ENCODE results near the gene WNT7B.

WNT7B gene

DNA sequence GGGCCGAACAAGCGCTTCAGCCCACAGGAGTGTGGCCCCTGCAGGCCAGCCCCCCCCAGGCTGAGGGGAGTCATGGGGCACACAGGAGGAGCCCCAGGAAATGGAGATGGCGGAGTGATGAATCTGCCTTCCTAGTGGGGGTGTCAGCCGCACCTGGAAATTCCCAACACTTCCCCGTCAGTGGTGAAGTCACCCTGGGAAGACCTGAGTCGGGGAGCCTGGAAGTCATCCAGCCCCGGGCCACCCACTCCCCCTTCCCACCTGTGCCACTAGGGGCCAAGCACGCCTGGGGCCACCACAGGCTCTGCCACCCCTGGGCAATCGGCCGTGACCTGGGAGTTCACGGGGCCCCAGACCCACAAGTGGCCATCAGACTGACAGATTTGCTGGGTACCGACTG is 12.6 kb downstream of the WNT7B start:
- Histone ChIP-seq H3K4me1 (ENCODE audit: control insufficient read depth, insufficient read depth, low read length, poor library complexity, severe bottlenecking) (no peaks in the 10 kb centered on the region), H3K27me3 (replicated peaks; ENCODE audit: control insufficient read depth, insufficient read depth, low read length, poor library complexity, severe bottlenecking) (peaks cover 2% of the 10 kb centered on the region), H3K27ac (ENCODE audit: insufficient read depth, low read length, poor library complexity, severe bottlenecking) (no peak overlapping the region), H3K9me3 (ENCODE audit: control insufficient read depth, low read length) (no peaks in the 10 kb centered on the region), H3K36me3 (ENCODE audit: control insufficient read depth, insufficient read depth, low read length) (no peaks in the 10 kb centered on the region), H3K4me3 (ENCODE audit: insufficient read depth, low read depth, low read length, poor library complexity, severe bottlenecking) (no peak overlapping the region)
- DNase-seq, result no peak

DNA sequence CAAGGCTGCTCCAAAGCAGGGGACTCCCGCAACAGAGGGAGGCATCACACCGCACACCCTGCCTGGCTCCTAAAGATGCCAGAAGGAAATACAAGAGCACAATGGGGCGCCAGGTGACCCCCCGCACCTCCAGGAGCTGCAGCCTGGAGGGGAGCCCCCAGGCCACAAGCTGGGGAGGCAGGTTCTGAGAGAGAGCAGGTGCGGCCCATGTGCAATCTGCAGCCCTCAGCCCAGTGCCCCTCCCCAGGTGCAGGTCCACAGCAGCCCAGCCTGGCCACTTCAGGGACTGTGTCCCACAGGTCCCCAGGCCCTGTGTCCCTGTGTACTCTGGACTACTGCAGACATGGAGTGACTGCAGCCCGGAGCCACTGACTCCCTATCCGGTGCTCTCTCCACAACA is 13.1 kb downstream of the WNT7B start:
- H3K27ac ChIP-seq (ENCODE audit: insufficient read depth, low read length, poor library complexity, severe bottlenecking), result no peak overlapping the region

DNA sequence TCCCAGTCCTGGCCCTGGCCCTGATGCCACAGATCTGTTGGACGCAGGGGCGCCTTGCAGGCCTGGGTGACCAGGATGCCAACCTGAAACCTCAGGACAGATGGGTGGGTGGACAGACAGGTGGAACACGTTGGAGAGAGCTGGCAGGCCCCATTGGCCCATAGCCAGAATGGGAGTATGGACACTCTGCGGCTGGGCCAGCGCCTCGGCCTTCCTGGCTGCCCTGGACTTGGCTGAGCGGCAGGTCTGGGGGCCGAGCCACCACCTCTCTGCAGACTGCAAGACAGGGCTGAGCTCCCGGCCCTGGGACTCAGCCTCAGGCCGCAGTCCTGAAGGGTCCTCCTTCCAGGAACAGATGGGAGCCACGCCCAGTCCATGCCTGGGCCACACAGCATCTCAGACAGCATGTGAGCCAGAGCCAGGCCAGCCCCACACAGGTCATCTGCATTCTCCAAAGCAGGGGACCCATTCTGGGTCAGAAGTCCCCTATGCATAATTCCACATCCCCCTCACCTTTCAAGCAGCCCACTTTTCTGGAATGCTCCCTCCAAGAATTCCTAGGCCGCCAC is 14.1 kb downstream of the WNT7B start:
- no peak for DNase-seq
- H3K4me1 ChIP-seq (ENCODE audit: control insufficient read depth, insufficient read depth, low read length, poor library complexity, severe bottlenecking), result no peaks in the 10 kb centered on the region
- H3K9me3 ChIP-seq (ENCODE audit: control insufficient read depth, low read length), result no peaks in the 10 kb centered on the region
- no peak overlapping the region for H3K27ac ChIP-seq (ENCODE audit: insufficient read depth, low read length, poor library complexity, severe bottlenecking)
- no peak overlapping the region for H3K4me3 ChIP-seq (ENCODE audit: insufficient read depth, low read depth, low read length, poor library complexity, severe bottlenecking)
- no peaks in the 10 kb centered on the region for H3K27me3 ChIP-seq (replicated peaks; ENCODE audit: control insufficient read depth, insufficient read depth, low read length, poor library complexity, severe bottlenecking)
- no peaks in the 10 kb centered on the region for H3K36me3 ChIP-seq (ENCODE audit: control insufficient read depth, insufficient read depth, low read length)

More for the DNA sequence above, 13.1 kb downstream of the WNT7B start:
- no peak for DNase-seq
- H3K36me3 ChIP-seq (ENCODE audit: control insufficient read depth, insufficient read depth, low read length), result no peaks in the 10 kb centered on the region
- H3K9me3 ChIP-seq (ENCODE audit: control insufficient read depth, low read length), result no peaks in the 10 kb centered on the region
- H3K4me3 ChIP-seq (ENCODE audit: insufficient read depth, low read depth, low read length, poor library complexity, severe bottlenecking), result no peak overlapping the region
- H3K4me1 ChIP-seq (ENCODE audit: control insufficient read depth, insufficient read depth, low read length, poor library complexity, severe bottlenecking), result no peaks in the 10 kb centered on the region
- no peaks in the 10 kb centered on the region for H3K27me3 ChIP-seq (replicated peaks; ENCODE audit: control insufficient read depth, insufficient read depth, low read length, poor library complexity, severe bottlenecking)

DNA sequence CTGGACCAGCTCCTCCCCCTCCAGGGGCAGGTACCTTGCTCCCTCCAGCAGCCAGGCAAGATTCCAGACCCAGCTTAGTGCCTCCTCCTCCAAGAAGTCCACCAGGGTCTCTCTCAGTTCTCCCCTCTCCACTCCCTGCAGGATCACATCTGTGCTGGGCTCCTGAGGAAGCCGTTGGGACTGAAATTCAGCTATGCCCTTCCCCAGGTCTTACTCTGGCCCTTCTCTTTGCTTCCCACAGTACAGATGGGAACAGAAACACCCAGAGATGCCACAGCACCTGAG is 14.6 kb downstream of the WNT7B start:
- Histone ChIP-seq H3K27me3 (replicated peaks; ENCODE audit: control insufficient read depth, insufficient read depth, low read length, poor library complexity, severe bottlenecking) (no peaks in the 10 kb centered on the region), H3K9me3 (ENCODE audit: control insufficient read depth, low read length) (no peaks in the 10 kb centered on the region), H3K36me3 (ENCODE audit: control insufficient read depth, insufficient read depth, low read length) (no peaks in the 10 kb centered on the region), H3K4me3 (ENCODE audit: insufficient read depth, low read depth, low read length, poor library complexity, severe bottlenecking) (no peak overlapping the region), H3K4me1 (ENCODE audit: control insufficient read depth, insufficient read depth, low read length, poor library complexity, severe bottlenecking) (no peaks in the 10 kb centered on the region), H3K27ac (ENCODE audit: insufficient read depth, low read length, poor library complexity, severe bottlenecking) (no peak overlapping the region)
- DNase-seq, result no peak

DNA sequence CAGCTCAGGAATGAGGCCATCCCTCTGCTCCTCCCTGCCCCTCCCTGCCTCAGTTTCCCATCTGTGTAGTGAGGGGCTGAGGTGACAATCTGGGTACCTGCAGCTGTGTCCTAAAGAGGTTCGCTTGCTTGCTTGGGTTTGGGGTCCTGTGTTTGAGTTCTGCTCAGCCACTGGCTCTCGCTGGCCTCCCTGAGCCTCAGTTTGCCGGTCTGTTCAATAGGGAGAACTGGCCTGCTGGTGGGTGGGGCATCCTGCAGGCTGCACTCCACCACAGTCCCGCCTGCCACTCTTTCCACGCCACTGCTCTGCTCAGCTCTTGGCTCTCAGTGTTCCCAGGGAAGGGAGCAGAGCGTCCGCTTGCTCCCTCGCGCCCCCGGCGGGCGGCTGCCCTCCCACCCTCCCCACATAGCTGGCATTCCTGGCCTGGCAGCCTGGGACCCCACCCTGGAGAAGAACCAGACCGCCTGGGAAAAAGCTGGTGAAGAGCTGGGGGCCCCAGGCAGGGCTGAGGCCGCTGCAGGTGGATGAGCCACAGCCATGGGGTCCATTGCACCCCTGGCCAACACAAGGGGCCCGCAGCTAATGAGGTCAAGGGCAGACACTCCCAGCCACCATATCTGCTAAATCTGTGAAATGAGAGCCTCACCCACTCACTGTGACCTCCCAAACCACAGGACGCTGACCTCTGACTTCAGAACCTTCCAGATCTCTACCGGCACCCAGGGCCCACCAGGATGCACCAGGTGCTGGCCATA is 15.1 kb downstream of the WNT7B start:
- no peaks in the 10 kb centered on the region for H3K36me3 ChIP-seq (ENCODE audit: control insufficient read depth, insufficient read depth, low read length)
- H3K4me3 ChIP-seq (ENCODE audit: insufficient read depth, low read depth, low read length, poor library complexity, severe bottlenecking), result no peak overlapping the region
- no peaks in the 10 kb centered on the region for H3K4me1 ChIP-seq (ENCODE audit: control insufficient read depth, insufficient read depth, low read length, poor library complexity, severe bottlenecking)
- no peaks in the 10 kb centered on the region for H3K27me3 ChIP-seq (replicated peaks; ENCODE audit: control insufficient read depth, insufficient read depth, low read length, poor library complexity, severe bottlenecking)
- no peak overlapping the region for H3K27ac ChIP-seq (ENCODE audit: insufficient read depth, low read length, poor library complexity, severe bottlenecking)
- DNase-seq, result no peak
- no peaks in the 10 kb centered on the region for H3K9me3 ChIP-seq (ENCODE audit: control insufficient read depth, low read length)

DNA sequence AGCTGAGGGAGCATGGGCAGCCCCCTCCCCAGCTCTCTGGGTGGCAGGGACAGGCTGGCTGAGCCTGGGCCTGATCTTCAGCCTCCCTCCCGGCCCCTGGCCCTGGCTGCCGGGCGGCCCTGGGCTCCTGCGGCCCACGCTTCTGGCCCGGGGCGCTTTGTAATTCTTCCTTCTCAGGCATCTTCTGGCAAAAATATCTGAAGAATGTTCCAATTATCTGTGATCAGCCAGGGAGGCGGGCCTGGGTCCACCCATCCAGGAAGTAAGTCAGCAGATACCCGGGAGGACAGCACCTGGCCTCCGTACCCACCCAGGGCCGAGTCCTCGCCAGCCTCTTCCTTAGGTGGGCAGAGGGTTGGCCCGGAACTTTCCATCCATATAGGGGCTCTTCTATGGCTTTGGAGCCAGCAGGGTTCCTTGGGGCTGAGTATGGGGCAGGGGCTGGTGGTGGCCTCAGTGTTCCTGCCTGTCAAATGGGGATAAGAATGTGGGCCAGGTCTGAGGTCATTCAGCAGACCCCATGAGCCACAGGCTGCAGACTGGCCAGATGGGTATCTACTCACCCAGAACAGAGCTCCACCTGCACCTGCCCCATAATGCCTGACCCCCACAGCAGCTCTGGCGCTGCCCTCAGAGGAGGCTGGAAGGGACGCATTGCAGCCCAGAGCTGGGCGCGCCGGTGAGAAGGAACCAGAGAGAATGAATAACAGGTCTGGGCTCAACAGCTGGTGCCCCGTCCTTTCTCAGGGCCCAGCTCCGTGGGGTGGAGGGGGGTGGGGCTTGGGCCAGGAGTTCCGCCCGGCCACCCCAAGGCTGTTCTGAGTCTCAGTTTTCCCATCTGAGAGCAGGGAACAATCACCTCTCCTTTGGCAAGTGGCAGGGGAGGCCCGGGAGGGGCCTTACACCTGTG is 16.2 kb downstream of the WNT7B start:
- no peak for DNase-seq
- no peak overlapping the region for H3K27ac ChIP-seq (ENCODE audit: insufficient read depth, low read length, poor library complexity, severe bottlenecking)
- no peak overlapping the region for H3K4me3 ChIP-seq (ENCODE audit: insufficient read depth, low read depth, low read length, poor library complexity, severe bottlenecking)
- H3K9me3 ChIP-seq (ENCODE audit: control insufficient read depth, low read length), result no peaks in the 10 kb centered on the region
- H3K4me1 ChIP-seq (ENCODE audit: control insufficient read depth, insufficient read depth, low read length, poor library complexity, severe bottlenecking), result no peaks in the 10 kb centered on the region
- H3K27me3 ChIP-seq (replicated peaks; ENCODE audit: control insufficient read depth, insufficient read depth, low read length, poor library complexity, severe bottlenecking), result no peaks in the 10 kb centered on the region
- H3K36me3 ChIP-seq (ENCODE audit: control insufficient read depth, insufficient read depth, low read length), result no peaks in the 10 kb centered on the region

DNA sequence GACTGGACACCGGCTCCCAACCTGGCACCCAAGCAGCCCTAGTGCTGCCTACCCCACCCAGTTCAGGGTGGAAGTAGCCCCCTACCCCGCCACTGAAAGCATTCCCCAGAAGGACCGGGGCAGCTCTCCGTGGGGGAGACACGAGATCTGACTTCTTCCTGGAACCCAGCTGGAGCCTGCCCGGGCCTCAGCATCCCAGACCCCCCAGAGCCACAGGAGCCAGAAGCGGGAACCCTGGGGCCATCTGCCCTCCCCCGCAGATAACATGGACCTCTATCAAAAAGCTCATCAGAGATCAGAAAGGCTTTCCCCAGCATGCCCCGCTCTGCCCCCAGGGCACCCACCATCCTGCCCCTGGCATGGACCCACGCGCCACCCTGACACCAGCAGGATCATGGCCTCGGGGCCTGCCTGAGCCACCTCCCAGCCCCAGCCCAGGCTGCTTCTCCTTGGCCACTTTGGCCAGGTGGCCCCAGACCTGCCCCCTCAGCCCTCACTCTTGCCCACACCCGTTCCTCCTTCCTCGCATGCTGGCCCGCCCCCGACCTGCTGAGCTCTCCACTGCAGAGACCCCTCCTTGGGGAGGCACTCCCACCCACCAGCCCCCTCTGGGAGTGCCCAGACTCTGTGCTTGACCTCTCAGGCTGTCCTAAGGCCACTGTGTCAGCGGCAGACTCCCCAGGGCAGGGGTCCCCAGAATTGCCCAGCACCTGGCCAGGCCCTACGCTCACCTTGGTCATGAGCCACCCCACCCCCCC is 17.1 kb downstream of the WNT7B start:
- no peak for DNase-seq
- Histone ChIP-seq H3K27me3 (replicated peaks; ENCODE audit: control insufficient read depth, insufficient read depth, low read length, poor library complexity, severe bottlenecking) (no peaks in the 10 kb centered on the region), H3K36me3 (ENCODE audit: control insufficient read depth, insufficient read depth, low read length) (no peaks in the 10 kb centered on the region), H3K27ac (ENCODE audit: insufficient read depth, low read length, poor library complexity, severe bottlenecking) (no peak overlapping the region), H3K9me3 (ENCODE audit: control insufficient read depth, low read length) (no peaks in the 10 kb centered on the region), H3K4me3 (ENCODE audit: insufficient read depth, low read depth, low read length, poor library complexity, severe bottlenecking) (no peak overlapping the region), H3K4me1 (ENCODE audit: control insufficient read depth, insufficient read depth, low read length, poor library complexity, severe bottlenecking) (no peaks in the 10 kb centered on the region)

DNA sequence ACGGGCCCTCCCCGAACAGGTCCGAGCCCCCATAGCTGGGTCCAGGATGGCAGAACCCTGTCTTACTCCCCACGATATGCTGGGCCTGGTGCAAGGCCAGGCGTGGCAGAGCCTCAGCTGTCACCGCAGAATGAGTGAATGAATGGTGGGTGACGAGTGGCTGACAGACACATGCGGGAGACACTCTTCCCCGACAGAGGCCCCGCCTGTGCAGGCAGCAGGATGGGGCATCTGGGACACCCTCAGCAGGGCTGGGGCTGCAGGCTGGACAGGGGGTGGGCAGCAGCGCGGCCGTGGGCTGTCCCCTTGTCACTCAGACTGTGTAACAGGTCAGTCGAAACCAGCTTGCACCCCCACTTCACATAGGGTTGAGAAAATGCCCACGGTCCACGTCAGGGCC is 18.0 kb downstream of the WNT7B start:
- Histone ChIP-seq H3K27me3 (replicated peaks; ENCODE audit: control insufficient read depth, insufficient read depth, low read length, poor library complexity, severe bottlenecking) (no peaks in the 10 kb centered on the region), H3K4me1 (ENCODE audit: control insufficient read depth, insufficient read depth, low read length, poor library complexity, severe bottlenecking) (no peaks in the 10 kb centered on the region), H3K9me3 (ENCODE audit: control insufficient read depth, low read length) (no peaks in the 10 kb centered on the region), H3K36me3 (ENCODE audit: control insufficient read depth, insufficient read depth, low read length) (no peaks in the 10 kb centered on the region), H3K27ac (ENCODE audit: insufficient read depth, low read length, poor library complexity, severe bottlenecking) (no peak overlapping the region), H3K4me3 (ENCODE audit: insufficient read depth, low read depth, low read length, poor library complexity, severe bottlenecking) (no peak overlapping the region)
- no peak for DNase-seq

DNA sequence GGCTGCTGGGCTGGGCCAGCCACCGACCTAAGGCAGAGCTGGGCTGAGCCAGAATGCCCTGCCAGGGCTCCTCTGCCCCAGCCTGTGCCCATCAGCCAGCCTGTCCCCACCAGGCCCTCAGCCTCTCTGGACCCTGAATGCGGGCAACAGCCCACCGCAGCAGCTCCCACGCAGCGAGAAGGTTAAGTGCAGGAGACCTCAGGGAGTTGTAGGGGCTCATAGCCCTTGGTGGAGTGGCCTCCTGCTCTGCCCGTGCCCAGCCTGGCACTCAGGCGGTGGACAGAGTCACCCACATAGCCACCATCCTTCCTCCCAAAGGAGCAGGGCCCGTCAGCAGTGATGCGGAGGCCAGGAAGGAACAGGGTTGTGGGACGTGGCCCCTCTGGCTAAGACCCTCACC is 19.1 kb downstream of the WNT7B start:
- Histone ChIP-seq H3K27ac (ENCODE audit: insufficient read depth, low read length, poor library complexity, severe bottlenecking) (no peak overlapping the region), H3K27me3 (replicated peaks; ENCODE audit: control insufficient read depth, insufficient read depth, low read length, poor library complexity, severe bottlenecking) (peaks cover under 1% of the 10 kb centered on the region), H3K36me3 (ENCODE audit: control insufficient read depth, insufficient read depth, low read length) (no peaks in the 10 kb centered on the region), H3K9me3 (ENCODE audit: control insufficient read depth, low read length) (no peaks in the 10 kb centered on the region), H3K4me3 (ENCODE audit: insufficient read depth, low read depth, low read length, poor library complexity, severe bottlenecking) (no peak overlapping the region), H3K4me1 (ENCODE audit: control insufficient read depth, insufficient read depth, low read length, poor library complexity, severe bottlenecking) (no peaks in the 10 kb centered on the region)
- DNase-seq, result no peak
